HG03575 (cell line): ENCODE measurements around the gene SYT3.

Experiments
- ATAC-seq: cut with Tn5 transposase; IDR thresholded peaks from one replicate; pipeline ENCODE4 v1.9.1; 2021; ENCODE audit not compliant: unreplicated experiment, insufficient number of reproducible peaks, low FRiP score; ENCODE audit errors: extremely low read depth

Gene SYT3

DNA sequence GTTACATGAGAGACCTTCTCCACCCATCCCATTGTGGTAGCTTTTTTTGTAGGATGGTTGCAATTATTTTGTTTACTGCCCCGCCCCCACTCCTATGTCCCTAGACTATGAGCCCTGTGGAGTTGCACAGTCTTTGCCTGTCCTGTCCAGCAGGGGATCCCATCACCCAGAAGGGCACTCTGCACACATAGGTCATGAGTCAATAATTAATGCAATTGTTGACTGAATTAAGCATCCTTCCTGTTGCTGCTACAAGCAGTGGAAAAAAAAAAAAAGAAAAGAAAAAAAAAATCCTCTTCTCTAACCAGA lies 23.8 kb upstream of the SYT3 start:
- no peak for ATAC-seq

GRCh38 chr19:50662651-50663481 lies 23.2 kb upstream of the SYT3 start:
- no peak for ATAC-seq

DNA sequence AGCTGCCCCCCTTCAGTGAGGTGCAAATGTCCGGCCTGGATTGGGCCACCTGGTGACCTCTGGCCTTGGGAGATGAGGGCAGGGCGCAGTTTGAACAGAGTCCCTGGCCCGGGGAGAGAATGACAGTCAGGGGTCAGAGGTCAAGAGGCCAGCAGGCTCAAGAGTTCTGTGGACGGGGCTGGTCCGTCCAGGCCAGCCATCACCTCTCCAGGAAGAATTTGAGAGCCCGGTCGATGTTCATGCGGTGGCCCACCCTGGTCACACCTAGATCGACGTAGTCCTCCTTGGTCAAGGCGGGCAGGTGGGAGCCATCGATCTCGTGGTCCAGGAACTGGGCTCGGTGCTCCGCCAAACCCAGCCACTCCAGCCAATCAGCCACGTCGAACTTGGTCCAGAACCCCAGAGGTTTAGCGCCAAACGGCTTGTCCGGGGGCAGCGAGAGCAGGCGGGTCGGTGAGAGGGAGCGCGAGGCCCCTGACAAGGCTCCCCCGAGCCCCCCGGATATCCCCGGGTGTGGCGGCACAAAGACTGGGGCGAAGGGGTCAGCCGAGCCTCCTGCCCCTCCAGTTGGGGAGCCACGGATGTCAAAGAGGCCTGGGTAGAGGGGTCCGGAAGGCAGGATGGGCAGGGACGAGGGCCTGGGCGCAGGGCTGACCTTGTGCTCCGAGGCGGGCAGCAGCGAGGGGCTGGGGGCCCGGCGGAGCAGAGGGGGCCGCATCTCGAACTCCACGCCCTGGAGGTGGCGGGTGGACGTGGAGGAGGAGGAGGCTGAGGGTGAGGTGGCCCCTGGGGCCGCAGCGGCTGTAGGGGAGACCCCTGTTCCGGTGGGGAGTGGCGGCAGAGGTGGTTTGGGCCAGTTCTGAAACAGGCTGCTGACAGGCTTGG lies 22.3 kb upstream of the SYT3 start:
- ATAC-seq = no peak

DNA sequence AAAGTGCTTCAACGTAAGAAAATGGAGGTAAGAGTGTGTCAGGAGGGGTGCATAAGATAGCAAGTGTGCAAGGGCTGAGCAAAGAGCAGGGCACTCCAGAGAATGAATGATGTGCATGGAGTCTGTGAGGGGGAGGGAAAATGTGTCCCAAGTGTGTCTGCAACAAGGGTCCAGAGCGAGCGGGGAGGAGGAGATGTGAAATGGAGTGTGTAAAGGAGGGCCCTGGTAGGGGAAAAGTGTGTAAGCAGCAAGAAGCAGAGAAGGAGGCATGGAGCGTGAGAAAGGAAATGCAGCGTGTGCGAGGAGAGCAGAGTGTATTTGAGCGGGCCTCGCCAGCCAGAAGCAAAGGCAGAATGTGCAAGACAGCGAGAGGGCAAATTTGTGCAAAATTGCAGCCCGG lies 21.3 kb upstream of the SYT3 start:
- ATAC-seq = no peak

- no peak for ATAC-seq
These were observed 20.3 kb upstream of the SYT3 start for GRCh38 chr19:50660088-50660366.

GRCh38 chr19:50659318-50660087 lies 19.8 kb upstream of the SYT3 start:
- no peak for ATAC-seq

GRCh38 chr19:50658441-50659317 lies 19.0 kb upstream of the SYT3 start:
- ATAC-seq = no peak

DNA sequence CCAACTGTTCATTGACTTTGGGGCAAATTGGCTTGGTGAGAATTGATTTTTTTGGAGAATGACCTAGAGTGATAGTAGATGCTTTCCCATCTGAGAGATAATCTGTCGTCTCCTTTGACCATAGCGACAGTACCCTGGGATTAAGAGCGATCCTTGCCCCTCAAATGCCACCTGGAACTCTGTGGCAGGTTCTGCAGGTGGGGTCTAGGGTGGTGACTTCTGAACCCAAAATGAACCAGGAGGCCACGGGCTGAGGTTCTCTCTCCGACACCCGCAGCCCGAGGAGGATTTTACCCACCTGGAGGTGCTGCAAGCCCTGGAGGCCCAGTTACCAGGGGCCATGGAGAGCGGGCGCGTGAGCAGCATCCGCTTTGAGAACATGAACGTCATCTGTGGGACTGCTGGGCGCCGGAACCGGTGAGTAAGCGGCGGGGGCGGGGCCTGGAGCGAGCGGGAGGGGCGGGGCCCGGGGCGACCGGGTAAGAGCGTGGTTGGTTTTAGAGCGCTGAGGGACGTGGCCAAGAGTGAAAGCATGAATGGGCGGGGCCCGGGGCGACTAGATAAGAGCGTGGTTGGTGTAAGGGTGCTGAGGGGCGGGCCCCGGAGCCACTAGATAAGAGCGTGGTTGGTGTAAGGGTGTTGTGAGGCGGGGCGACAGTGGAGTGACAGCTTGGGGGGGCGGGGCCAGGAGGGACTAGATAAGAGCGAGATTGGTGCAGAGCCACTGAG lies 18.2 kb upstream of the SYT3 start:
- ATAC-seq = no peak

DNA sequence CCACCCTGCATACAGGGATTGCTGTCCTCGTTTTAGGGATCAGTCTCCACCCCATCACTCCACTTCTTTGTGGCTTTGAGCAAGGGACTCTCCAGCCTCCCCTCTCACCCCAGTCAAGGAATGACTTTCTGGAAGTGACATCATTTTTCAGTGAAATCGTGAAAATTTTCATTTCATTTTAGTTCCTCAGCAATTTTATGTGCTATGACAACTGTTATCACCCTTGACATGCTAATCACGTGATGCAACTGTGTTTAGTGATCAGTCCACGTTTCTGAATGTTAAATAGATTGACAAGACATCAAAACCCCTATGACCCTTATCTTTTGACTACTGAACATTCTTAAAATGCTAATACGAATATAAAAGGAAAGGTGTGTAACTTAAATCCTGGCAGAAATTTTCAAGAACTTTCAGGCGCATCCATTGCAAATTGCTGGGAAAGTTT lies 17.6 kb upstream of the SYT3 start:
- ATAC-seq = no peak

DNA sequence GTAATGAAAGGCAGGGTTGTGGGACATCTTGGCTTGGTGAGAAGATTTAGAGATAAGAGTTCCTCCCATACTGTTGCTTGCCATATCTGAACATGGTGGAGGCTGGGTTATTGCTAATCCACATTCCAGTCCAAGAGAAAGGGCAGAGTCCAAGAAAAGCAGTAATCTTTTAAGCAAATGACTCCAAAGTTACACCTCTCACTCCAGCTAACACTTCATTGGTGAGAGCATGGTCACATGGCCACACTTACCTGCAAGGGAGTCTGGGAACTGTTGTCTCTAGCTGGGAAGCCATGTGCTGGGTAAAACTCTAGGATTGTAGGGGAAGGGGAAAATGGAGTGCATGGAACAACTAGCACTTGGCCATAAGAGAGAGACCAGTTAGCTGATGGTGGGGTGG lies 15.2 kb upstream of the SYT3 start:
- ATAC-seq = no peak

DNA sequence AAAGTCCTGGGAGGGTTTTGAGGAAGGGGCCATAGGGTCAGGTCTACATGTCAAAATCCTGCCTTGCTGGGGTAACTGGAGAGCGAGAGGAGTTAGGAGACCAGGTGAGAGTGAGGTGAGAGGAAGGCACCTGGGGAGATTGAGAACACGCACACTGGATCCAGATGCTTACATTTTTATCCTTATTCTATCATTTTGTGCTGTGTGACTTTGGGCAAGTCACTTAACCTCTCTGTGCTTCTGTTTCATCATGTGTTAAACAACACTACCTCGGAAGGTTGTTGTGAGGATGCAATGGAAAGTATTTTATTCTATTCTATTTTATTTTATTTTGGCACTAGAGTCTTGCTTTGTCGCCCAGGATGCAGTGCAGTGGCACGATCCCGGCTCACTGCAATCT lies 13.0 kb upstream of the SYT3 start:
- no peak for ATAC-seq

DNA sequence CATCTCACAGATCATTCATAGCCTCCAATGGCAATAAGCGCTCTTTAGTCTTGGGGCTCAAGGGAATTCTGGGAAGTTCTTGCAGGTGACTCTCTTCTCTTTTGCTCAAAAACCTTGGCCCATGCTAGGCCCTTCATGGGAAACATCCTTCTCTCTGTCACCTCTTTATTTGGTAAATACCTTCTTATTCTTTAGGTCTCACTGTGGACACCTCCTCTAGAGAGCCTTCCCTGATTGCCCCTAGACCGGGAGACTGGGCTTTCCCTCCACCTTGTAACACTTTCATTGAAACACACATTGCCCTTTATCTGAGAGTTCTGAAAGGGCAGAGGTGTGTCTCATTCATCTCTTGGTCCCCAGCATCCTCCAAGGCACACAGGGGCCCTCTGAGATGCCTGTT lies 11.5 kb upstream of the SYT3 start:
- no peak for ATAC-seq

GRCh38 chr19:50649433-50650391 lies 10.0 kb upstream of the SYT3 start, which contains the start of gene C19orf81:
Gene C19orf81 (plus strand): TSS chr19:50649445. CDS start chr19:50649445, 0 bp downstream.
- ATAC-seq = no peak

- ATAC-seq = no peak
These were observed 9.0 kb upstream of the SYT3 start for GRCh38 chr19:50648659-50649058.

- no peak for ATAC-seq
These were observed 8.4 kb upstream of the SYT3 start for GRCh38 chr19:50647879-50648615.

GRCh38 chr19:50646074-50646807 lies 6.6 kb upstream of the SYT3 start:
- ATAC-seq = no peak
